GM18498 (cell line): Measurements from ENCODE around the gene GDF11.

Source experiments
- ATAC-seq: cut with Tn5 transposase; IDR thresholded peaks from one replicate; pipeline ENCODE4 v1.9.1; 2021; ENCODE audit warnings: mild to moderate bottlenecking, moderate library complexity; ENCODE audit not compliant: unreplicated experiment

Gene GDF11

DNA sequence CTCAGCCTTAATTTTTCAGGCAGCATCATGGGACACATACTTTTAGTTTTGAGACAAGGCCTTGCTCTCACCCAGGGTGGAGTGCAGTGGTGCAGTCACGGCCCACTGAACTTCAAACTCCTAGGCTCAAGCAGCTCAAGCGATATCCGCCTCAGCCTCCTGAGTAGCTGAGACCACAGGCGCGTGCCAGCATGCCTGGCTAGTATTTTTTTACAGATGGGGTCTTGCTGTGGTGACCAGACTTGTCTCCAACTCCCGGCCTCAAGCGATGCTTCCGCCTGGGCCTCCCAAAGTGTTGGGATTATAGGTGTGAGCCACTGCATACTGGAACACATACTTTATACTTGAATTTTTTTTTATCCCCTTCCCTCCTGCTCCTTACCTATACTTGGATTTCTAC, 20.0 kb upstream of the GDF11 start:
- no peak for ATAC-seq

GRCh38 chr12:55723516-55724225, 19.3 kb upstream of the GDF11 start:
- no peak for ATAC-seq

DNA sequence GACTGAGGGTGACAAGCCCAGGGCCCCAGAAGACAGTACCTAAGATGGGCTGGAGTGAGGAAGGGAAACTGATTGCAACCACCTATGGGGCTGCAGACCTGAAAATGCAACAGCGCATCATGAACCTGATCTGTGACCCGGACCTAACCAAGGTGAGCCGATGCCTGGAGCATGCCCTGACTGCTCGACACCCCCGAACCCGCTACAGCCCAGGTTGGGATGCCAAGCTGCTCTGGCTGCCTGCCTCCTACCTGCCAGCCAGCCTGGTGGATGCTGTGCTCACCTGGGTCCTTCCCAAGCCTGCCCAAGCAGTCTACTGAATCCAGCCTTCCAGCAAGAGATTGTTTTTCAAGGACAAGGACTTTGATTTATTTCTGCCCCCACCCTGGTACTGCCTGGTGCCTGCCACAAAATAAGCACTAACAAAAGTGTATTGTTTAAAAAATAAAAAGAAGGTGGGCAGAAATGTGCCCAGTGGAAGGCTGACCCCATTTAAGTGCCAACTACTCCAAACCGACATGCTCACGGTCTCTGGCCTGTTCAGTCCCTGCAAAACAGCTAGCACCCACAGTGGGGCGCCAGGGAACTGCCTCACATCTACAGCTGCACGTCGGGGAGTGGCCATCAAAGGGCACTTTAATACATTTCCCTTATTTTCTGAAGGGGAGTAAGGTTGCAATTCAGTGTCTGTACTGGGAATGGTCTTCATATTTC, 18.5 kb upstream of the GDF11 start:
- ATAC-seq: no peak

- no peak for ATAC-seq
These were observed 18.0 kb upstream of the GDF11 start for GRCh38 chr12:55724940-55725309.

DNA sequence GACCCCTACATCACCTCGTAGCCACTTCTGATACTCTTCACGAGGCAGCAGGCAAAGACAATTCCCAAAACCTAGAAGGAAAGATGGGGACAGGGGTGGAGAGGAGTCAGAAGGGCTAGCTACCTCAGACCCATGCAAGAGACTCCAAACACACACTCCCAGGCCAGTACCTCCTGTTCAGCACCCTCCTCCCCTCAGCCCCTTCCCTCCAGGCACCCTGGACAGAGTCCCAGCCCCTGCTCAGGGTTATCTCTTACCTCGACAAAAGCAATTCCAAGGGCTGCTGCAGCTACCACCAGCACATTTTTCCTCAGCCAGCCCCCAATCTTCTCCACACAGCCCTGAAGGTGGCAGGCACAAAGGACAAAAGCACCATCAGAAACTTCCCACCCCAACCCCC, 17.4 kb upstream of the GDF11 start:
- ATAC-seq: no peak

DNA sequence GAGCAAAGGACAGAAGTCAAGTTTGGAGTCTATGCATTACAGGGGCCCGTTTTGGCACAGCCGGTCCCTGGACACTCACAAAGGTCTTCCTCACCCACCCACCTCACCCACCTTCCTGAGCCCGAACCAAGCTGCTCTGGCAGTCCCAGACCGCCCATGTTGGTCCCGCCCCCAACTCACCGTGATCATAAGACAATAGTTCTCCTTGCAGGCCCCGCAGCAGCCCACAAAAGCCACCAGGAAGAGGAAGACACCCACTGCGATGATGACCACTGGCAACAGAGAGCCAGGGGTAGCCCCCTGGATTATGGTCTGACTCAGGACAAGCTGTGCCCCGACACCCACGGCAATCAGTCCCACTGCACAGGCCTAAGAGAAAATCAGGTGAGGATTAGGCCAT, 16.0 kb upstream of the GDF11 start:
- no peak for ATAC-seq

GRCh38 chr12:55727643-55728185, 15.2 kb upstream of the GDF11 start:
- ATAC-seq: no peak

DNA sequence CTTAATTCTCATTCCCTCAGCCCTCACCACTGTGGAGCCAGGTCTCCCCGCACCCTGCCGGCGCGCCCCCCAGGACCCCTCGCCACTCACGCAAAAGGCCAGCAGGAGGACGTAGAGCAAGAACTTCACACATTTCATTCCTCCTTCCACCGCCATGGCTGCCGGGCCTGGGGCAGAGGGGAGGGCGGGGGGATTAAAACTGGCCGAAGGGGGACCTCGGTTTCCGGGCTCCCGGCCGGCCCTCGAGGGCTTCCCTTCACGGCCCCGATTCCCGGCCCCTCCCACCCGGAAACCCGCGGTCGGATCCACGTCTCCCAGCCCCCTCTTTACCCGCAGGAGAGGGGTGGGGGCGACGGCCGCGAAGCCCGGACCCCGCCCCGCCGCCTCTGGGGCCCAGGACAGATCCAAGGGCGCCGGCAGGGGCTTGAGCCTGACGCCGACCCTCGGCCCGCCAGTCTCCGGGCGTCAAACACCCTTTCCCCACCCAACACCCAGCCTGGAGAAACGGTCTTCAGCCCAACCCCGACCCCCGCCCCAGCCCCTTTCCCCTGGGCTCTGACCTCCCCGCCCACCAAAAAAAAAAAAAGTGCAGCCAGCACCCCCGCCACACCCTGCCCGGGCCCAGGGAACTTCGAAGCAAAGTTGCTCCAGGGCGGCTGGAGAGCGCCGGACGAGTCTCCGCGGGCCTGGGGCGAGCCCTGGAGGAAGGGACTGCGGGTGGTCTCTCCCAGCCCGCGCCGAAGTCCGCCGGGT, 14.6 kb upstream of the GDF11 start:
- ATAC-seq: peak; percentile 24

DNA sequence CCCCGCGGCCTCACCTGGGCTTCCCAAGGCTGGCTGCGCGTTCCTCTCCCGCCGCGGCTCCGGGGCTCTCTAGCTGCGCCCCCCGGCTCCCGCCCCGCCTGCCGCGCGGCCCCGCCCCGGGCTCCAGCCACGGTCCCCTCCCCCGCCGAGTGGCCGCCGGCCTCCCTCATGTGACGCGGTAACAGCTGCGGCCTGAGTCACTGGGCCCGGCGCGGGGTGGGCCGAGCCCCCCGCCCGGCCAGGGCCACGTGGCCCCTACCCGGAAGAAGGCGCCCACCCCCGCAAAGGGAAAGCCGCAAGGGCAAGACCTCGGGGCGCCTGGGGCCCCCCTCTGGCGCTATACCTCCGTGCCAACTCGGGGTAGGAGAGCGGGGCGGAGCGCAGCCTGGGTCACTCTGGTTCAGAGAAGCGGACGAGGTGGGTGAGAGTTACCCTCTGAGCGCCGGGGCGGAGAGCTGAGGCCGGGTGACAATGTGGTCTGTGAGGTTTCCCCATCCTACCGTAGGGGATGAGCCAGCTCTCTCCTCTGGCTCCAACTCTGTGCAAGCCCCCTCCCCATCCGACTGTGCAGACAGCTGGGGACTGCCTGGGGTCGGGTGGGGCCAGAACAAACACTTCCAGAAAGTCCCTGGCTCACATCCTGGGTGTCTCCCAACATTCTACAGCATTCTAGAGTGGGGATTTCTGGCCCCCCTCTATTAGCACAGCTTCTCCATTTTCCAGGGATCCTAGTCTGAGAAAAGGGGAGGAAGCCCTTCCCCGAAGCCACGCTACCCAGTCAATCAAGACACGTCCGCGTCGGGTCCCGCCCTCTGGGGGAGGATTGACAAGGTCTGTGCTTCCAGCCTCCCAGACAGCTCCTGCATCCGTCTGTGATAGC, 13.7 kb upstream of the GDF11 start, which contains the start of gene CD63:
Gene CD63, minus strand, starts transcription at position 71 of the 880 bp plus-strand sequence. CDS start 668 bp downstream, outside the sequence.
- peak; percentile 73 for ATAC-seq

GRCh38 chr12:55729819-55730818, 12.8 kb upstream of the GDF11 start:
- peak; percentile 45 for ATAC-seq

- ATAC-seq: no peak
These were observed 10.6 kb upstream of the GDF11 start for GRCh38 chr12:55732288-55732687.

DNA sequence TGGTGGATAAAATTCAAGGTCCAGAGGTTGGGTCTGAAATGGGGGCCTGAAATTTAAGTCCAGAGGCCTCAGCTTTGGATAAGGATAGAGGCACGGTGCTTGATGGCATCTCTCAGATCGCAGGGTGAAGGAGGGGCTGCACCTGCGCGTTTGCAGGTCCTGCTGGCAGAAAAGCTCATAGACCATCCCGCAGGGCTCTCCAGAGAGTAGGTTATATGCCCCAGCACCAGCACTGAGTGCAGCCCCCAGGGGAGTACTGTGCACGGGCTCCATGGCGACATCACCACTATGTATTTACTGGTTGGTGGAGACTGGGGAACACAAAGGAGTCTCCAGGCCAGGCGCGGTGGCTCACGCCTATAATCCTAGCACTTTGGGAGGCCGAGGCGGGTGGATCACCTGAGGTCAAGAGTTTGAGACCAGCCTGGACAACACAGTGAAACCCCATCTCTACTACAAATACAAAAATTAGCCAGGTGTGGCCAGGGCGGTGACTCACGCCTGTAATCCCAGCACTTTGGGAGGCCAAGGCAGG, 9.8 kb upstream of the GDF11 start:
- no peak for ATAC-seq

DNA sequence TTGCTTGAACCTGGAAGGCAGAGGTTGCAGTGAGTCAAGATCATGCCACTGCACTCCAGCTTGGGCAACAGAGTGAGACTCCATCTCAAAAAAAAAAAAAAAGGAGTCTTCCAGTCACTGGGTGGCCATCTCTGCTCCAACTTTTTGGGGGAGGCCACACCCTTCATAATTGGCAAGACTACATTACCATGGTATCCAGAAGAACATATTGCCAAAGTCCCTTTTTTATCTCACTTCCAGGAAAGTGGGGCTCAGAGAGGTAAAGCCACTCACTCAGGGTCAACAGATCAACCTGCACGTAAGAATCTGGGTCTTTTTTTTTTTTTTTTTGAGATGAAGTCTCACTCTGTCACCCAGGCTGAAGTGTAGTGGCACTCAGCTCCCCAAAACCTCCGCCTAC, 9.1 kb upstream of the GDF11 start:
- ATAC-seq: no peak

GRCh38 chr12:55734595-55734994, 8.3 kb upstream of the GDF11 start:
- ATAC-seq: no peak

DNA sequence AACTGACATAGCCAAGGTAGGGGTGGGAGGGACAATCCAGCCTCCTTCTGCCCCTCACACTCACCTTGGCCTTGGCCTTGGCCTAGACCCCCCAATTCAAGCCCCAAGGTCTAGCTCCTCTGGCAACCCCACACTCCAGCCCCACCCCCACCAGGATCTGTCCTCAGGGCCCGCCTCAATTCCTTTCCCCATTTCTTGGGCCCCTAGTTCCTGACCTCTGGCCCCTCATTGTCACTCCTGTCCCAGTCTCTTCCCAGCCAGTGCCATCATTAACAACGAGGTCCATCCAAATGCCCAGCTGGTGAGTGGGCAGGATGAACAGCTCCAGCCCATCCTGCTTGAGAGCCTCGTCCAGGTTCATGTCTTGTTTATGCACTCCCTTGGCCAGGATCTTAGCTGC, 6.8 kb upstream of the GDF11 start:
- ATAC-seq: no peak

DNA sequence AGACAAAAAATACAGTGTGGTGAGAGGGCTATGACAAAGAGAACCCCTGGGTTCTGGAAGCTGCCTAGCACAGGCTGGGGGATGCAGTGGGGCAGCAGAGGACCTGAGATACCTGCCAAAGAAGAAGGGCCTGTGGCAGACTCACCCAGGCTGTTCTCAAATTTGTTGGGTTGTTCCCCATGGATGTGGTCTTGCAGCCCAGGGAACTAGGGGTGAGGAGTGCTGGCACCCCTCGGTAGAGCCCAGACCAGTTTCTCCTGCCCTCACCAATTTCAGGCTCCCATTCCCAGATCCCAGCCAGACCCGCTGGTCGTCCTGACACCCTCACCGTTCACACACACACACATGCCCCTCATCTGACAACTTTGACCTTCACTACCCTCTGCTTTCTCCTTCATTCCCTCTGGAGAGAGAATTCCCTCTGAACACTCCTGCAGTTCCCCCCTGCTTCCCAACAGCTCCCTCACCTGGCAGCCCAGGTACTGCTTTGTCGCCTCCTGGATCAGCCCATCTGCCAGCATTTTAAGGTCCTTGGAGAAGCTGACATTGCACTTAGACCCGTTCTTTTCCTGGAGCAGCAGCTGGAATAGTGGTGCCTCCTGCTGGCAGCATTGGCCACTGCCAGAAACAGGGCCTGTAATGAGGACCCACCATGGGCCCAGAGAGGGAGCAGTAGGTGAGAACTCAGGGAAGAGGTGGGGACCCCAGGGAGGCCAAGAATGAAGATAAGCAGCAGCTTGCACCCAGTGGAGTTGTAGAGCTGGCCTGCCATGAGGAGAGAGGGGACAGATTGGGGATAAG, 5.9 kb upstream of the GDF11 start:
- peak; percentile 52 for ATAC-seq

GRCh38 chr12:55737581-55738122, 5.3 kb upstream of the GDF11 start:
- no peak for ATAC-seq
